ENCODE data around the gene ARL2BP. TPM values are rescaled to one million over a fixed set of nuclear protein-coding genes. Genes with fewer than 3 reads are reported as not detected.
"Not testable (repeated sequence)": the region's sequence is repeated elsewhere in the genome, so short reads cannot be mapped to it uniquely, and the experiment has no call there.

The ARL2BP gene
- 43.3 TPM for total RNA-seq

DNA sequence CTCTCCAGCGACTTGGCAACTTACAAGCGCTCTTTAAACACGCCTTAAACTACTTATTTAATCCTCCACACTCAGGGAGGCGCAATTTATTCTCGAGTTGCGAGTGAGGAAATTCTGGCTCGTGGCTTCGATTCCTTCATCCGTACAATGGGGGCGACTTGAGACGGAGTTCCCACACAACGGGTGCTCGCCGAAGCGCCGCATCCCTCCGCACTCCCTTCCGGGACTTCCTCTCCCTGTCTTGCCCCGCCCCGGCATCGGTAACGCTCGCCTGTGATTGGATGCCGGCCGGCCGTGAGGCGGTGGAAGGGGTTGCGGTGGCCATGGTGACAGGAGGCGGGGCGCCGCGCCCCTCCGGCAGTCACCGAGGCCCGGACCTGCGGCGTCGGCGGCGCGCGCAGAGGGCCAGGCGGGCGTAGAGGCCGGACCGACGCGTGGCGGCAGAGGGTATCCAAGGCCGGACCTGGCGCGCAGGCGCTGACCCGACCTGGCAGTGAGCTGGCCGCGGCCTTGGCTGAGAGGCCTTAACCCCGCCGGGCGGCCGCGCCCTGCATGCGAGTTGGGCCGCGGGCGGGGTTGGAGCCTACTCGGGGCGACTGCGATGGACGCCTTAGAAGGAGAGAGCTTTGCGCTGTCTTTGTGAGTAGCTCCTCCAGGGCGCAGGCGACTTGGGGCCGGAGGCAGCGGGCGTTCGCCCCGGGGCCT, at the start of gene ARL2BP:
Gene ARL2BP, plus strand, starts transcription at position 493 of the 705 bp plus-strand sequence. Its CDS starts 109 bp downstream, at position 602.
- peak; percentile 98 for DNase-seq (ENCODE audit: low spot score)

DNA sequence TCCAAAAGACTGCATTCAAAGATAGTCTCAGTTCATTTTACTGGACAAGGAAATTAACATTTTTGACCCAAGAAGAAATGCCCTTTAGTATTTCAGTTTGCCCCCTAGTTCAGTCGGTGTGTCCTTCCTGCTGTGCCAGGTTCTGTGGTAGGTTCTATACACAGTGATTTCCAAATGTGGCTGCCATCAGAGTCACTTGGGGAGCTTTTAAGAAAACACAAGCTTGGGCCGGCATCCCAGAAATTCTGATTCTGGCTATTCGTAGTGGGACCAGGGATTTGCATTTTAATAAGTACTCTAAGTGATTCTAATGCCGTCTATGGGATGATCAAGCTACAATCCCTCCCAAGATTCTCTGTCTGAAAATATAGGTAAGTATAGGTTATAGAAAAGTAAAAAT, 48.8 kb upstream of the ARL2BP start:
- no peak for DNase-seq (ENCODE audit: low spot score)

DNA sequence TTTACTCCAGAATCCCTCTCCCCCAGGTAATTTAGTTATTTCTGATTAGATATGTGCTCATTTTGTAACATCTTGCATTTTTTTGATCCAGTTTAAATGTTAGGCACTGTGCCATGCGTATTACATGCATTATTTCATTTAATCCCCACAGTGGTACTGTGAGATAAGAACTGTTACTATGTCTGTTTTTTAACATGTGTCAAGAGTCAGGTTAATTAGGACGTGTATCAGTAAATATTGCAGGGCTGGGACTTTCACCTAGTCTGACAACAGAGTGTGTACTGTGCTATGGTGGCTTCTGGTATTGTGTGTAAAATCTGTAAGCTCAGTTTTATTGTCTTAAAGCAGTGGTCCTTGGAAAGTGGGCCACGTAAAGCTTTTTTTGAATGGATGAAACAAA, 48.3 kb upstream of the ARL2BP start:
- DNase-seq (ENCODE audit: low spot score), result no peak

DNA sequence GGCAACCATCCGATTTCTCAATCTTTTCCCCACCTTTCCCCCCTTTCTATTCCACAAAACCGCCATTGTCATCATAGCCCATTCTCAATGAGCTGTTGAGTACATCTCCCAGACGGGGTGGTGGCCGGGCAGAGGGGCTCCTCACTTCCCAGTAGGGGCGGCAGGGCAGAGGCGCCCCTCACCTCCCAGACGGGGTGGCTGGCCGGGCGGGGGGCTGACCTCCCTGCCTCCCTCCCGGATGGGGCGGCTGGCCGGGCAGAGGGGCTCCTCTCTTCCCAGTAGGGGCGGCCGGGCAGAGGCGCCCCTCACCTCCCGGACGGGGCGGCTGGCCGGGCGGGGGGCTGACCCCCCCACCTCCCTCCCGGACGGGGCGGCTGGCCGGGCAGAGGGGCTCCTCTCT, 44.7 kb upstream of the ARL2BP start:
- not testable (repeated sequence) for DNase-seq (ENCODE audit: low spot score)

DNA sequence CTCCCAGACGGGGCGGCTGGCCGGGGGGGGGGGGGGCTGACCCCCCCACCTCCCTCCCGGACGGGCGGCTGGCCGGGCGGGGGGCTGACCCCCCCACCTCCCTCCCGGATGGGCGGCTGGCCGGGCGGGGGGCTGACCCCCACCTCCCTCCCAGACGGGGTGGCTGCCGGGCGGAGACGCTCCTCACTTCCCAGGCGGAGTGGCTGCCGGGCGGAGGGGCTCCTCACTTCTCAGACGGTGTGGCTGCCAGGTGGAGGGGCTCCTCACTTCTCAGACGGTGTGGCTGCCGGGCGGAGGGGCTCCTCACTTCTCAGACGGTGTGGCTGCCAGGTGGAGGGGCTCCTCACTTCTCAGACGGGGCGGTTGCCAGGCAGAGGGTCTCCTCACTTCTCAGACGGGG, 44.1 kb upstream of the ARL2BP start:
- not testable (repeated sequence) for DNase-seq (ENCODE audit: low spot score)

DNA sequence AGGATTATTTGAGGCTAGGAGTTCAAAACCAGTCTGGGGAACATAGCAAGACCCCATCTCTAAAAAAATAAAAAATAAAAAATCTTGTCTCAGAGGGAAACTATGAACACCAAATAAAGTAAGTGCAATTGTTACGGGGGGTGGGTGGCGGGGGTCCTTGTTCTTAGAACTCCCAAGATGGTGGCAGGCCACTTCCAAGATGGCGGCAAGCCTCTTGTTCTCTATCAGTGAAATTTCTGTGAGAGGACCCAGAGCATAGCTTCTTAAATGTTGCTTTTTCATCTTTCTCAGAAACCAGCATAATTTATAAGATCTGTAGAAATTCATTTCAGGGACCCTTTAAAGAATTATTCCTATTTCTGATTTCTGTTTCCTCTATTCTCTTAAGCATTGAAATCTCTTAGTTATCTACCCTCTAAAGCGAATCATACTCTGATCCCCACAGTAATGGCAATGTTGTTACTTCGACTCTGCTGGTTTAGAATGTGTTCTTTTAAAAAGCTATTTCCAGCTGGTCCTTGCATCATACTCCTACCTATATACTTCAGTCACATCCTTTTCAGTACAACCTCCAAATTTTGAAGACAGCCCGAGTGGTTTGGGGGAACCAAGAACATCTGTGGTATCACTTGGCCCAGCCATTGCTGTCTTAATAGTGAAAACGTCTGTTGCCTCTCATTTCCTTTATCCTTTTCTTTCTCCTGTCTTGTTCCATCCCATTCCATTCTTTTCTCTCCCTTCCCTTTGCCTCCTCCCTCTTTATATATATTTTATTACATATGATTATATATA, 42.8 kb upstream of the ARL2BP start:
- no peak for DNase-seq (ENCODE audit: low spot score)

DNA sequence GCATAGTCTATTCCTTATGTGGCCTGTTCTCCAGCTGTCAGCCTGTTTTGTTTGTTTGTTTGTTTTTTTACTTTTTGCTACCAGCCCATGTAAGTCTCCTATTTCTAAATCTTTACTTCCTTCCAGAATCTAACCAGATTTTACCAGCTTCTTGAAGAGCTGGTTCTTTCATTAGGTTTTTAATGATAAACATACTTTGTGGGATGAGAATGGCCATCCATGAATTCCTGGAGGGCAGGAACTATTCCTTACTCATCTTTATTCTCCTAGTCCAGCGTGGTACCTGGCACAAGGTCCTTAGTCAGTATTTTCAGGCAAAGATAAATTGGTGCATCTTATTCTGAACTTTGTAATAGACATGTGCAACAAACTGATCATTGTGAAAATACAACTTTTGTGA, 41.6 kb upstream of the ARL2BP start:
- no peak for DNase-seq (ENCODE audit: low spot score)

DNA sequence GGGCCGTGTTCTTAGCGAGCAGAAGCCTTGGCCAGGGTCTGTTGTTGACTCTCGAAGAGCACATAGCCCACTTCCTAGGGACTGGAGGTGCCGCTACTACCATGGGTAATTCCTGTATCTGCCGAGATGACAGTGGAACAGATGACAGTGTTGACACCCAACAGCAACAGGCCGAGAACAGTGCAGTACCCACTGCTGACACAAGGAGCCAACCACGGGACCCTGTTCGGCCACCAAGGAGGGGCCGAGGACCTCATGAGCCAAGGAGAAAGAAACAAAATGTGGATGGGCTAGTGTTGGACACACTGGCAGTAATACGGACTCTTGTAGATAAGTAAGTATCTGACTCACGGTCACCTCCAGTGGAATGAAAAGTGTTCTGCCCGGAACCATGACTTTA, 40.4 kb upstream of the ARL2BP start:
- no peak for DNase-seq (ENCODE audit: low spot score)

DNA sequence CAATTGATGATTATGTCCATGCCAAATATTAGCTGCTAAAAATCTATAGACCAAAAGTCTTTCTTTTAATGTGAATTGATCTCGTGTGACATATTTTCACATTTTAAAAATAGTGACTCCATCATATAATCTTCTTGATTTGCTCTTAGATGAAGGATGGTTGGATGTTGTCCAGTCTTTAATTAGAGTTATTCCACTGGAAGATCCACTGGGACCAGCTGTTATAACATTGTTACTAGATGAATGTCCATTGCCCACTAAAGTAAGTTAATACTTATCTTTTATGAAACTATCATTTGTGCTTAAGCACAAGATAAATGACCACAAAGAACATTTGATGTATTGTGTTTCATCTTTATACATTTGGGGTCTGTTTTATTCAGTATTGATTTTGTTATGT, 36.1 kb upstream of the ARL2BP start:
- DNase-seq (ENCODE audit: low spot score), result no peak

DNA sequence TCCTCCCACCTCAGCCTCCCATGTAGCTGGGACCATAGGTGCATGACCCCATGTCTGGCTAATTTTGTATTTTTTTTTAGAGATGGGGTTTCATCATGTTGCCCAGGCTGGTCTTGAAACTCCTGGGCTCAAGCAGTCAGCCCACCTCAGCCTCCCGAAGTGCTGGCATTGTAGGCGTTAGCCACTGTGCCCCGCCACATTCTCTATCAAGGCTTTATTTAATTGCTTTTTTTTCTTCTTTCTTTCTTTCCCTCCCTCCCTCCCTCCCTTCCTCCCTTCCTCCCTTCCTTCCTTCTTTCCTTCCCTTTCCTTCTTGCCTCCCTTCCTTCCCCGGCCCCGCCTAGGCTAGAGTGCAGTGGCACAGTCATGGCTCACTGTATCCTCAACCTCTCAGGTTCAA, 35.3 kb upstream of the ARL2BP start:
- DNase-seq (ENCODE audit: low spot score), result no peak

DNA sequence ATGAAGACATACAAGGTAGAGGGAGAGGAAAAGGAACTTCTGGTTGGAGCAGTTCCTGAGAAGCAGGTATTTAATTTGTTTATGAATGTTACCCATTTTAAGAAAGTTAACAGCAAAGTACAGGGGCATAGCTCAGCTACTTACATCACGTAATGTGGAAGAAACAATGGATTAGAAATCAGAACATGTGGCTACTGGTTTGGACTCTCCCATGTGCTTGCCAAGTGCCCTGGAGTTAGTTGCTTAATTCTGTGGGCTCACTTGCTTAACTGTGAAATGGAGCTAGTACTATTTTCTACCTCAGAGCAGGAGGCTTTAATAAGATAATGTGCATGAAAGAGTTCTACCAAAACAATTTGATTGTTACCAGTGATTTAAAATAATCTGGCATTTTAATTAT, 31.6 kb upstream of the ARL2BP start:
- DNase-seq (ENCODE audit: low spot score), result no peak

DNA sequence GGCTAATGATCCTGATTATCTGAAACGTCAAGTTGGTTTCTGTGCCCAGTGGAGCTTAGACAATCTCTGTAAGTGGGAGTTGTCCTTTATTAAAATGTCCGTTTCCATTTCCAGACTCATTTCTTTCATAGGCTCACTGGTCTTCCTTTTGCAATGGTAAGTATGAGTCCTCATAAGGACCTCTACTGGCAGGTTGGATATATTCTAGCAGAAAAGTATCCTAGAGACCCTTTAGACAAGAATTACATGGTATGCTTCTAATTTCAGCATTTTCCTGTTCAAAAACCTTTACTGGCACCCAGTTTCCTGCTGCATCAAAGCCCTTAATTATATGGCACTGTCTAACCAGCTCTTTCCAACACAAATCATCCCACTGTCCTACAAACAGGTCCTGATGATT, 28.1 kb upstream of the ARL2BP start:
- no peak for DNase-seq (ENCODE audit: low spot score)

DNA sequence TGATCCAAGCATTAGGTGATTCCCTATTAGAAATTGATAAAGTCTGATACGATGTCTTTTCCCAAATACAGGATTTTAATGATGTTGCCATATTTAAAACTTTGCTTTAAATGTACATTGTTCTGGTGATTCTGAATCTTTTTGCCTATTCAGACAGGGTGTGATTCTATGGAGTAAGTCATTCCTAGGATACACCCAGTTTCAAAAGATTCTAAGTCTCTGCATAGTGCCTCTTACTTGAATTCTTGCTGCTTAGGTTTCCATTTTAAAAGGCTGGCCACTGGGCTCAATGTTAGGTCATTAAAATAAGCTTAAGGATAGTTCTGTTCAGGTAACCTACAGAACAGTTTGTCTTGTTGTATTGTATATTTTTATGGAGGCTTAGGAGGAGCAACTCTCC, 22.0 kb upstream of the ARL2BP start:
- no peak for DNase-seq (ENCODE audit: low spot score)

DNA sequence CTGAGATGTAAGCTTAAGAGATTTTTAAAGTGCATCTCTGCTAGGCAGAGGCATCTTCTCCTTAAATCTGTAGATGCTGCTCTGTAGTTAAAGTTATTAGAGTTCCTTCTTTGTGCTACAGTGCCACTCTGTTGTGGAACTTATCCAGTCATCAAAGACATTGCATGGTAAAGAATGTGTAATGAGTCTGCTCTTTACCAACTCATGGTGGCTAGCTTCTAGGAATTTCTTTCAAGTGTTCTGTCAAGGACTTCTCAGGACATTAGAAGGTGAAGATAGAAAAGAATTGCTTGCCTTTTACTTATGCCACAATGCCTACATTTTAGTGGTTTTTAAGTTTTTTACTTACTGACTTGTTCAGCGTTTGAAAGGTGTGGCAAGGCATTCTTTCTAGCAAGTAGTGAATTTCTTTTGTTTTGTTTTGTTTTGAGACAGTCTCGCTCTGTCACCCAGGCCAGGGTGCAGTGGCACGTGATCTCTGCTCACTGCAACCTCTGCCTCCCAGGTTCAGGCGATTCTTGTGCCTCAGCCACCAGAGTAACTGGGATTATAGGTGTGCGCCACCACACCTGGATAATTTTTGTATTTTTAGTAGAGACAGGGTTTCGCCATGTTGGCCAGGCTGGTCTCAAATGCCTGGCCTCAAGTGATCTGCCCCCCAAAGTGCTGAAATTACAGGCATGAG, 20.3 kb upstream of the ARL2BP start:
- no peak for DNase-seq (ENCODE audit: low spot score)

DNA sequence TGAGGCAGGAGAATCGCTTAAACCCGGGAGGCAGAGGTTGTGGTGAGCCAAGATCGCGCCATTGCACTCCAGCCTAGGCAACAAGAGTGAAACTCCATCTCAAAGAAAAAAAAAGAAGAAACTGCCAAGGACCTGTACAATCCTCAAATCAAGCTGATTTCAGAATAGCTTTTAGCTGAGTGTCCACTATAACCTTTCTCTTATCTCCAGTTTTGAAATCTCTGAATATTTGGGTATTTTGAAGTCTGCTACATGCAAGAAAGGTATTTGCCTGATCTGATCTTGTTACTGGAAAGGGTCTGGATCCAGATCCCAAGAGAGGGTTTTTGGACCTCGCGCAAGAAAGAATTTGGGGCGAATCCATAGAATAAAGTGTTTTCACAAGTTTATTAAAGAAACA, 19.1 kb upstream of the ARL2BP start:
- no peak for DNase-seq (ENCODE audit: low spot score)

DNA sequence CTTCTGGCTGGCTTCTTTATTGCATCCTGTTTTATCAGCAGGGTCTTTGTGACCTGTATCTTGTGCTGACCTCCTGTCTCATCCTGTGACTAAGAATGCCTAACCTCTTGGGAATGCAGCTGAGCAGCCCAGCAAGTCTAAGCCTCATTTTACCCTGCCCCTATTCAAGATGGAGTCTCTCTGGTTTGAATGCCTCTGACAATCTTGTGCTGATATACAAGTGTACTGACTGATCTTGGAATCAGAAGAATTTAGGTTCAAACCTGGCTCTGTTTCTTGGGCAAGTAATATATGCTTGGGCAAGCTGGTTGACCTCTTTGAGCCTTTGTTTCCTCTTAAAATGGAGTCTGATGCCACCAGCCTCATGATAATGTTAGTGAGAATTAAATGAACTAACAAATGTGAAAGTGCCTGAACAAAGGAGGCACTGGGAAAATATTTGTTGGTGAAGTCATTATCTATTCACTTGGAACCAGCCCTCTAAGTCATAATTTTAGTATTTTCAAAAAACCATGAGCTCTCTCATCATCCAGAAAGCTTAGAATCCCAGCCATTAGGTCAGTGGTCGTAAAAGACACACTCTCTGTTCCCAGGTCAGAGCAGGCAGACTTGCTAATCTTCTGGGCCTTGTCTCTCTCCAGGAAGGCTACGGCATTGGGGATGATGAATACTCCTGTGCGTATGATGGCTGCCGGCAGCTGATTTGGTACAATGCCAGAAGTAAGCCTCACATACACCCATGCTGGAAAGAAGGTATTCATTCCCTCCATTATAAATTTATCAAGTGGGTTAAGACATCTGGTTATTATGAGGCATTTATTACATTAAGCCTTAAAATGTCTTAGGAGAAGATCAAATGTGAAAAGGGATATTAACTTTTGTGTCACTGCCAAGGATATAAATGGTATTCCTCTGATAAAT, 18.1 kb upstream of the ARL2BP start:
- DNase-seq (ENCODE audit: low spot score), result no peak

DNA sequence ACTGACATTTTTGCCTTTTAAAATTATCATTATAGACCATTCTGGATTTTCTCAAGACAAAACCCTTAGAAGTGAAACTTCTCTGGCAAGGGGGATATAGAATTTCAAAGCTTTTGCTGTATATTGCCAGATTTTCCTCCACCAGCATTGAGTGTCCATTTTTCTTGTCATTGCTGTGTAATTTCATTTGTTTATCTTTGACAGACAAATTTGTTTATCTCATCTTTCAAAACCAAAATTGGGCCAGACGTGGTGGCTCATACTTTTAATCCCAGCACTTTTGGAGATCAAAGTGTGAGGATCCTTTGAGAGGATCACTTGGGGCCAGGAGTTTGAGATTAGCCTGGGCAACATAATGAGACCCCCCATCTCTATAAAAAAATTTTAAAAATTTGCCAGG, 16.0 kb upstream of the ARL2BP start:
- no peak for DNase-seq (ENCODE audit: low spot score)

DNA sequence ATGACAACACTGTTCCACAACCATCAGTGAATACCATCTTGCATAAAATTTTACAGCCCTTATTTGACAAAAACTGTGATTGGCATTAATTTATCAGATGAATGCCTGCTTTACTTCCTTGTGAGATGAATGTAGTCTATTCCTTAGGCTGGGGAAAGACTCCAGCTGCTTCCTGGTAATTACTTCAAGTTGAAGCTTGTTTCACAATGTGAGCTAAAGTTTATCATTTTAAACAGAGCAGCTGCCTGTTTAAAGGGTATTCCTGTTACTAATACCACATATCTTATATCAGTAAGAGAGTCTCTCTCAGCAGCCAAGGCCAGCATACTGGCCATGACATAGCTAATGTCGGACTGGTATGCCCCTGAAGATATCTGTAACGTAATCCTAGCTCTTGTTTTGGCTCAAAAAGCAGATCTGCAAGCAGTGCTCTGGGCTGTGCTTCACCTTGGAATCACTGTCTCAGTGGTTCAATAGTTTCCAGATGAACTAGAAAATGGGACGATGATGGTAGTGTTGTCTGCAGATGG, 13.2 kb upstream of the ARL2BP start:
- no peak for DNase-seq (ENCODE audit: low spot score)

DNA sequence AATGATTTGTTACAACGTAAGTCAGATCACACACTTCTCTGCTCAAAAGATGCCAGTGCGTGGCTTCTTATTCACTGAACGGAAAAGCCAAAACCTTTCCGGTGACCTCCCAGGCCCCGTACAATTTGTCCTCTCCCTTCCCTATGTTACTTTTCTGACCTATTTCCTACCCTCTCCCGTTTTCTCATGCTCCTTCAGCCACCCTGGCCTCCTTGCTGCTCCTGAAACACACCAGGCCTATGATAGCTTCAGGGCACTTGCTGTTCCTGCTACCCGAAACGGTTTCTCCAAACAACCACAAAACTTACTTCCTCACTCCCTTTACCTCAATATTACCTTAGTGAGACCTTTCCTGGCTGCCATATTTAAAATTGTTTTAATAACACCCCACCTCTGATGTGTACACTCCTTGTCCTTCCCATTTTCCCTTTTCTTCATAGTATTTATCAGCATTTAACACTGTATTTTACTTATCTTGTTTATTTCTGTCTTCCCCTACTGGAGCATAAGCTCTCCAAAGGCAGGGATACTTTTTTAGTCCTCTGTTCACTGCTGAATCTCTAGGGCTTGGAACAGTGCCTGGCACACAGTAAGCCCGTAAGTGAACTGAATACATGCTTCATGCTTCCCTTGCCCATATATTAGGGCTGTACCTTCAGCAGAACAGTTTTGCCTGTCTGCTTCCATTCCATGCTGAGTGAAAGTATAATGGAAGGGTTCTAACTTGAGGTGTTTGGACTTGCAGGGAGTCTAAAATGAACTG, 10.9 kb upstream of the ARL2BP start:
- no peak for DNase-seq (ENCODE audit: low spot score)

DNA sequence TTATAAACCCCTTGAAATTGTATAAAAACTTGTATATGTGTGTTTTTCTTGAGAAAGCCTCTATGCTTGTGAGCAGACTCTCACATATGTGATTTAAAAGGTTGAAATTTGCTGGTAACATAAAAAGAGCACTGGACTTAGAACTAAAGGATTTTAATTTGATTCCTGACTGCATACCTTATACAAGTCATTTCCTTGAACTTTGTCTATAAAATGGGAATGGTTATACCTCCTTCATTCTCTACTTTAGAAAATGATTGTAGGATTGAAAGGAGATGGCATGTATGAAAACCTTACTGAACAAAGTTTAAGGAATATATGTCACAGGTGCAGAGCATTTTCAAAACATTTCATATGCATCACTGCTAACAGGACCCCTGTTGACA, 10.4 kb upstream of the ARL2BP start:
- DNase-seq (ENCODE audit: low spot score), result no peak
